NB4 (cell line): ENCODE data around the gene CFL1.

ENCODE experiments used
- DNase-seq: peaks from one replicate; pipeline ENCODE4 v3.0.0; 2010; ENCODE audit warnings: low read depth
- H3K4me3 ChIP-seq: one replicate; pipeline ENCODE4 v1.5.1; 2011; ENCODE audit warnings: mild to moderate bottlenecking, low read depth, low read length, moderate library complexity
- CTCF ChIP-seq: IDR thresholded peaks from one replicate; pipeline ENCODE4 v1.5.1; 2012; ENCODE audit warnings: low read depth, low read length
- MAX ChIP-seq: IDR thresholded peaks from 2 replicates; pipeline ENCODE4 v1.6.1; 2011; ENCODE audit warnings: low read depth, low read length
- MYC ChIP-seq: IDR thresholded peaks from 2 replicates; pipeline ENCODE4 v1.6.1; 2011; ENCODE audit warnings: low read depth, low read length
- POLR2A ChIP-seq: IDR thresholded peaks from 2 replicates; pipeline ENCODE4 v1.6.1; 2011; ENCODE audit warnings: mild to moderate bottlenecking; ENCODE audit not compliant: insufficient read length; ENCODE audit errors: extremely low read depth

Gene CFL1

GRCh38 chr11:65862191-65862735 is 4.3 kb upstream of the CFL1 start:
- TF ChIP-seq MYC (no peak), CTCF (no peak), MAX (no peak), POLR2A (no peak)
- DNase-seq = no peak
- no peak overlapping the region for H3K4me3 ChIP-seq

- TF ChIP-seq POLR2A (no peak), CTCF (no peak), MAX (no peak), MYC (no peak)
- peak; percentile 8 for DNase-seq
- H3K4me3 ChIP-seq = peak overlapping the region; percentile 86
Observed at GRCh38 chr11:65861533-65862183, 3.7 kb upstream of the CFL1 start.

- TF ChIP-seq MAX = no peak
- TF ChIP-seq CTCF = no peak
- no peak for TF ChIP-seq MYC
- no peak for TF ChIP-seq POLR2A
- peak overlapping the region; percentile 86 for H3K4me3 ChIP-seq
- DNase-seq = no peak
Observed at GRCh38 chr11:65861165-65861505, 3.2 kb upstream of the CFL1 start.

GRCh38 chr11:65860278-65861164 is 2.5 kb upstream of the CFL1 start, which contains the start of gene MUS81:
Gene MUS81 (plus strand): TSS chr11:65860433. CDS start chr11:65860754, 321 bp downstream.
- TF ChIP-seq POLR2A (peak; percentile 59), CTCF (peak; percentile 83), MYC (peak; percentile 88), MAX (peak; percentile 82)
- peak within 1 kb of the TSS; percentile 86 for H3K4me3 ChIP-seq
- peak; percentile 99 for DNase-seq

GRCh38 chr11:65859812-65860277 is 1.9 kb upstream of the CFL1 start:
- no peak for DNase-seq
- TF ChIP-seq MAX (no peak), CTCF (no peak), POLR2A (no peak), MYC (no peak)
- peak overlapping the region; percentile 86 for H3K4me3 ChIP-seq
